BJ (cell line): ENCODE data around the gene HSD17B1. TPM values are rescaled to one million over a fixed set of nuclear protein-coding genes. Genes with fewer than 3 reads are reported as not detected.

Source experiments
- CTCF ChIA-PET: fragments of 350-600 bp; formaldehyde crosslinking; extraction: SDS; loops from one replicate; lab custom pipeline; 2021; ENCODE audit warnings: antibody characterized with exemption, inconsistent platforms; lab: Yijun Ruan, JAX
- POLR2A ChIA-PET: fragments of 300-600 bp; sonication (Branson Sonifier 250); formaldehyde crosslinking; extraction: SDS; loops from one replicate; lab custom pipeline; 2021; ENCODE audit warnings: antibody characterized with exemption; lab: Charles Lee
- DNase-seq: peaks from one replicate; pipeline ENCODE4 v3.0.0-alpha.2; 2011; ENCODE audit warnings: low read depth
- H3K27me3 ChIP-seq: 2 replicates; pipeline ENCODE4 v1.6.0; 2011; ENCODE audit warnings: low read length; ENCODE audit not compliant: control insufficient read depth, insufficient read depth
- H3K36me3 ChIP-seq: 2 replicates; pipeline ENCODE4 v1.5.1; 2011; ENCODE audit warnings: low read length; ENCODE audit not compliant: control insufficient read depth, insufficient read depth
- H3K4me3 ChIP-seq: 2 replicates; pipeline ENCODE4 v1.5.1; 2011; ENCODE audit warnings: low read depth, mild to moderate bottlenecking, control low read depth, low read length
- CTCF ChIP-seq: IDR thresholded peaks from 2 replicates; pipeline ENCODE4 v1.5.1; 2011; ENCODE audit warnings: low read depth, mild to moderate bottlenecking, control low read depth, inconsistent platforms, low read length, moderate library complexity; ENCODE audit not compliant: insufficient read depth
- polyA plus RNA-seq: library from polyadenylated mRNA; depleted of rRNA; stranded (reverse); fragments of >200 nt; gene quantifications from 2 replicates; pipeline ENCODE4 v1.2.3, GENCODE V29; 2011; rRNA removed

HSD17B1 gene
- polyA plus RNA-seq, 1 experiment: 0.49 TPM

- TF ChIP-seq CTCF: no peak
- Histone ChIP-seq H3K36me3 (peaks cover 15% of the 10 kb centered on the region), H3K27me3 (no peaks in the 10 kb centered on the region), H3K4me3 (no peak overlapping the region)
- no peak for DNase-seq
- POLR2A ChIA-PET: no interaction called here
- CTCF ChIA-PET: interaction anchor here (1.8 kb wide), 1 partner anchor 13 kb away, joined by 12 read pairs; the partner anchor contains the start of gene PSMC3IP
These were observed 38.2 kb downstream of the HSD17B1 start for GRCh38 chr17:42590886-42591285.

GRCh38 chr17:42591411-42591810 lies 38.7 kb downstream of the HSD17B1 start:
- Histone ChIP-seq H3K27me3 (no peaks in the 10 kb centered on the region), H3K4me3 (no peak overlapping the region), H3K36me3 (peaks cover 12% of the 10 kb centered on the region)
- TF ChIP-seq CTCF: no peak
- CTCF ChIA-PET: interaction anchor here (0.9 to 1.7 kb wide), 2 partner anchors 13 to 86 kb away, joined by 4 read pairs; no protein-coding TSS in a partner anchor
- no peak for DNase-seq
- POLR2A ChIA-PET: no interaction called here

- H3K36me3 ChIP-seq: peaks cover 2% of the 10 kb centered on the region
- POLR2A ChIA-PET: no interaction called here
- CTCF ChIA-PET: no interaction called here
These were observed 43.7 kb downstream of the HSD17B1 start for GRCh38 chr17:42596386-42596785.

GRCh38 chr17:42598905-42599304 lies 46.2 kb downstream of the HSD17B1 start:
- no peak for DNase-seq
- no peaks in the 10 kb centered on the region for H3K27me3 ChIP-seq
- ChIA-PET POLR2A (no interaction called here), CTCF (interaction anchor here (0.7 to 3.2 kb wide), 2 partner anchors 11 to 21 kb away, joined by 3 to 20 read pairs; partner anchors contain the start of gene PSMC3IP)
- peaks cover 2% of the 10 kb centered on the region for H3K36me3 ChIP-seq
- no peak for TF ChIP-seq CTCF
- no peak overlapping the region for H3K4me3 ChIP-seq

More at GRCh38 chr17:42596386-42596785, 43.7 kb downstream of the HSD17B1 start:
- DNase-seq: no peak
- no peak for TF ChIP-seq CTCF
- Histone ChIP-seq H3K27me3 (no peaks in the 10 kb centered on the region), H3K4me3 (no peak overlapping the region)

GRCh38 chr17:42603318-42603717 lies 50.6 kb downstream of the HSD17B1 start:
- CTCF ChIA-PET: no interaction called here
- no peak for DNase-seq
- POLR2A ChIA-PET: no interaction called here

More at GRCh38 chr17:42603318-42603717, 50.6 kb downstream of the HSD17B1 start:
- Histone ChIP-seq H3K36me3 (peaks cover 1% of the 10 kb centered on the region; the same call in 1 of the 2 replicates), H3K27me3 (no peaks in the 10 kb centered on the region), H3K4me3 (no peak overlapping the region)
- TF ChIP-seq CTCF: no peak

Other genes with a start within 250 kb of the HSD17B1 start
- gene STAT3, start 164.5 kb upstream of the HSD17B1 start, polyA plus RNA-seq: 62.0 and 74.4 TPM in 2 replicates
- gene CAVIN1, start 129.7 kb upstream of the HSD17B1 start, polyA plus RNA-seq: 607 and 734 TPM in 2 replicates
- 22.4 and 37.1 TPM in 2 replicates for gene ATP6V0A1, start 94.0 kb upstream of the HSD17B1 start, polyA plus RNA-seq
- gene NAGLU, start 16.7 kb upstream of the HSD17B1 start, polyA plus RNA-seq: 16.3 and 45.3 TPM in 2 replicates
- gene COASY, start 9.2 kb downstream of the HSD17B1 start, polyA plus RNA-seq: 28.6 and 41.5 TPM in 2 replicates
- 40.9 and 50.1 TPM in 2 replicates for gene MLX, start 14.2 kb downstream of the HSD17B1 start, polyA plus RNA-seq
- gene PSMC3IP, start 24.8 kb downstream of the HSD17B1 start, polyA plus RNA-seq: 3.4 and 5.8 TPM in 2 replicates
- 28.4 and 54.4 TPM in 2 replicates for gene RETREG3, start 56.5 kb downstream of the HSD17B1 start, polyA plus RNA-seq
- gene TUBG1, start 56.8 kb downstream of the HSD17B1 start, polyA plus RNA-seq: 37.2 and 66.1 TPM in 2 replicates
- gene TUBG2, start 106.4 kb downstream of the HSD17B1 start, polyA plus RNA-seq: 11.4 and 15.1 TPM in 2 replicates
- 5.6 and 9.1 TPM in 2 replicates for gene PLEKHH3, start 124.1 kb downstream of the HSD17B1 start, polyA plus RNA-seq
- 0.91 and 2.3 TPM in 2 replicates for gene CCR10, start 128.9 kb downstream of the HSD17B1 start, polyA plus RNA-seq
- 51.8 and 90.6 TPM in 2 replicates for gene CNTNAP1, start 129.6 kb downstream of the HSD17B1 start, polyA plus RNA-seq
- 30.4 and 32.0 TPM in 2 replicates for gene EZH1, start 192.1 kb downstream of the HSD17B1 start, polyA plus RNA-seq
- gene RAMP2, start 208.3 kb downstream of the HSD17B1 start, polyA plus RNA-seq: 1.7 and 2.8 TPM in 2 replicates
- gene VPS25, start 220.5 kb downstream of the HSD17B1 start, polyA plus RNA-seq: 143 and 181 TPM in 2 replicates
- gene WNK4, start 227.7 kb downstream of the HSD17B1 start, polyA plus RNA-seq: 2.1 and 2.9 TPM in 2 replicates
- gene COA3, start 245.8 kb downstream of the HSD17B1 start, polyA plus RNA-seq: 82.8 and 91.9 TPM in 2 replicates
- 0.29 and 0.45 TPM in 2 replicates for gene CNTD1, start 245.9 kb downstream of the HSD17B1 start, polyA plus RNA-seq